Bone marrow (tissue), 2 donors: Measurements from ENCODE around the gene MX2.
"Not testable (repeated sequence)": the region's sequence is repeated elsewhere in the genome, so short reads cannot be mapped to it uniquely, and the experiment has no call there.

ENCODE experiments used
- DNase-seq, 2 donors: peaks; one replicate each; lab custom pipeline; 2025; lab: John Stamatoyannopoulos, UW

Gene MX2

GRCh38 chr21:41361786-41362604 lies at the start of gene MX2:
TSS of gene MX2 (plus strand) at chr21:41362027. CDS start at chr21:41376907, 14,880 bp downstream.
- DNase-seq, result peak; percentile 86 to 93

GRCh38 chr21:41313285-41314164 lies 48.3 kb upstream of the MX2 start:
- DNase-seq, result not testable (repeated sequence)

GRCh38 chr21:41315726-41316125 lies 46.1 kb upstream of the MX2 start:
- no peak for DNase-seq

- DNase-seq, result no peak
These were observed 45.4 kb upstream of the MX2 start, which contains the start of gene FAM3B for GRCh38 chr21:41316200-41317062. TSS of gene FAM3B (plus strand) at chr21:41316801. CDS start at chr21:41316880, 79 bp downstream.

GRCh38 chr21:41317063-41317392 lies 44.8 kb upstream of the MX2 start:
- no peak for DNase-seq

- no peak for DNase-seq
These were observed 44.4 kb upstream of the MX2 start for GRCh38 chr21:41317458-41317857.

- DNase-seq, result no peak
These were observed 43.6 kb upstream of the MX2 start for GRCh38 chr21:41318218-41318617.

GRCh38 chr21:41319273-41319672 lies 42.6 kb upstream of the MX2 start:
- no peak for DNase-seq

GRCh38 chr21:41321211-41321907 lies 40.5 kb upstream of the MX2 start:
- DNase-seq, result no peak

GRCh38 chr21:41321908-41322495 lies 39.8 kb upstream of the MX2 start:
- DNase-seq, result no peak

- no peak for DNase-seq
These were observed 39.1 kb upstream of the MX2 start for GRCh38 chr21:41322496-41323382.

- DNase-seq, result no peak
These were observed 36.5 kb upstream of the MX2 start for GRCh38 chr21:41325138-41325912.

- DNase-seq, result no peak
These were observed 35.3 kb upstream of the MX2 start for GRCh38 chr21:41326414-41327080.

- no peak for DNase-seq
These were observed 34.1 kb upstream of the MX2 start for GRCh38 chr21:41327753-41328152.

- DNase-seq, result no peak
These were observed 32.9 kb upstream of the MX2 start for GRCh38 chr21:41328660-41329607.

GRCh38 chr21:41333752-41334151 lies 28.1 kb upstream of the MX2 start:
- DNase-seq, result no peak

GRCh38 chr21:41337515-41337914 lies 24.3 kb upstream of the MX2 start:
- no peak for DNase-seq
